NCI-H82 treated with DMSO at 0.1 percent for 48 hours (cell line): Measurements from ENCODE around the gene NIPA2.

Experiments
- DNase-seq: peaks from one replicate; lab custom pipeline; 2025; ENCODE audit not compliant: unreplicated experiment; lab: John Stamatoyannopoulos, UW

Gene NIPA2

DNA sequence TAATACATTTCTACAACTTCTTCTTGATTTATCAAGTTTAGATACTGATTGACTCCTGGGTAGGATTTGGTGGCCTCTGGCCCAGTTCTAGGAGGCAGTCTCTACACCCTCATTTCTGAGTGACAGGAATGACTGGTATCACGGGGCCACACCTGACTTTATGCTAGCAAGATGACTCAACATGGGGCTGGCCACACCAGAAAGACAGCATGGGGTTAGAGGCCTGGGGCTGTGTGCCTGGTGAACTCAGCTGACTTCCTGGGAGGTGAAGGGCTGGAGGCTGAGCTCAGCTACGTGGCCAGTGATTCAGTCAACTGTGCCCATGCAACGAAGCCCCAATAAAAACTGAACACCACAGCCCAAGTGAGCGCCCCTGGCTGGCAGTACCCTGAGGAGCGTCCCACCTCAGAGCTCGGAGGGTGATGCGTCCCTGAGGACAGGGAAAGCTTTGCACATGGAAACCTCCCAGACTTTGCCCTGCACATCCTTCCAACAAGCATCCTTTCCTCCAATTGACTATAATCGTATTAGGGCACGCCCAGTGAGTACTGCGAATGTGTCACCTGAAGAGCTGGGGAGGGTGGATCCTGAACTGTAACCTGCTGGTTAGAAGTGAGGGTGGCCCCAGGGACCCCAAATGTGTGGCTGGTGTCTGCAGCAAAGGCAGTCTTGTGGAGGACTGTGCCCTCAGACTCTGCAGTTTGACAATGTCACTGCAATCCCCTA lies 57.2 kb downstream of the NIPA2 start:
- no peak for DNase-seq

DNA sequence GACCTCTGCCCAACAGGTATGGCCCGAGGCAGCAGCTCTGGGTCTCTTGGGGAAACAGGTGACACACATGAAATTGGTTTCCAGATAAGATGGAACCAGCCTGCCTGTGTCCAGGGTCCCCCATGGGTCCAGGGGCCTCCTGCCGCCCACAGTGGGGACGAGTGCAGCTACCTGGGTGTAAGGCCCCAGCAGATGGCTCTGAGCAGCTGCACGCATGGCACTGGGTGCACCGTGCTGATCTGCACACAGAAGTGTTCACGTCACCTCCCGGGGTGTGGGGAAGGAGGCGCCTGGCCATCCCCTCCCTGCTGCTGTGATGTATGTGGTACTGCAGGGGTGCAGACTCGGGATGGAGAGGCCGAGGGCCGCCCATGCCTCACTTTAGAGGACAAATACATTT lies 63.6 kb downstream of the NIPA2 start:
- no peak for DNase-seq

DNA sequence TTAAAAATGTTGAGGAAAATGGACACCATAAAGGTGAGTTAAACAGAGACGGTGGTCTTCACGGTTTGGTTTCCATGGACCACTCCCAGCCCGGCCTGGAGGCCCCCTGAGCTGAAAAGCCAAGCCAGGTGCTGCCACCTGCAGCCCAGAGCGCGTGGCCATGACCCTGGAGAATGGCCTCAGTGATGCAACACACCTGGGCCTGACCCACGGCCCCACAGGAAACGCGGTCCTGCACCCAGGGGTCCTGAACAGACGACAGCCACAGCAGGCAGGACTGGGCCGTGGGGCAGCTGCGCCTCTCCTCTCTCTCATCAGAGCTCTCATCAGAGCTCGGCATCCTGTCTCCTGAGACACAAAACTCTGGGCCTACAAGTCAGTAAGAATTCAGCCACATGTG lies 64.1 kb downstream of the NIPA2 start:
- DNase-seq: no peak

DNA sequence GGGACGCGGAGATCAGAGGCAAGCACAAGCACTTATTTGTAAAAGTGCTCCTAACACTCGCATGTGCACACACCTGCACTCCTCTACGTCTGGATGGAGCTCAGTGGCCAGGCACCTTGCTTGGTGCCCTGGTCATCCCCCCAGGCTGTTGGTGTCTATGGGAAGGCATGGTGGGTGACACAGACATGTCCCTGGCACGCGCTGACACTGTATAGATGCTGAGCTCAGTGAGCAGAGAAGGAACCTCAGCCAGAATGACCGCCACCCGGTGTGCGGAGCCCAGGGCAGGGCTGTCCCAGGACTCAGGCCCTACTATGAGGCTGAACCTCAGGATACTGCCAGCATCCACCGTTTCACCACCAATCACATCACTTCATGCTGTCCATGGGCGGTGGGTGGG lies 64.5 kb downstream of the NIPA2 start:
- no peak for DNase-seq

DNA sequence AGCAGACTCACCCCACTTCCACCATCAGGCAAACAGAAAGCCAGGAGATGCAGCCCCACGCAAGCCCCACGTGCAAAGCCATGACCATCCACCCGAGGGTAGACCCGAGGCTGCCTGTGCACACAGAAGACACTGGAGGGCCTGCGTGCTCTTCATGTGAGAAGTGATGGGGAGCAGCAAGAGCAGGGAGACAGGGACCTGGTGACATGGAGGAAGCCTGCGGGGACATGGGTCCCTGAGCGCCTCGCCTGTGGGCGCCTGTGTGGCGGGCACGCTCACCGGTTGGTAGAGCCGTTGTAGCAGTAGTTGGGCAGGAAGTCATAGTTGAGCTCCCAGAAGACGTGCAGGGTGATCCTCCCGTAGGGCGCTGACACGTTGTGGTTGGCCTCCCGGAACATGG lies 65.0 kb downstream of the NIPA2 start:
- no peak for DNase-seq

DNA sequence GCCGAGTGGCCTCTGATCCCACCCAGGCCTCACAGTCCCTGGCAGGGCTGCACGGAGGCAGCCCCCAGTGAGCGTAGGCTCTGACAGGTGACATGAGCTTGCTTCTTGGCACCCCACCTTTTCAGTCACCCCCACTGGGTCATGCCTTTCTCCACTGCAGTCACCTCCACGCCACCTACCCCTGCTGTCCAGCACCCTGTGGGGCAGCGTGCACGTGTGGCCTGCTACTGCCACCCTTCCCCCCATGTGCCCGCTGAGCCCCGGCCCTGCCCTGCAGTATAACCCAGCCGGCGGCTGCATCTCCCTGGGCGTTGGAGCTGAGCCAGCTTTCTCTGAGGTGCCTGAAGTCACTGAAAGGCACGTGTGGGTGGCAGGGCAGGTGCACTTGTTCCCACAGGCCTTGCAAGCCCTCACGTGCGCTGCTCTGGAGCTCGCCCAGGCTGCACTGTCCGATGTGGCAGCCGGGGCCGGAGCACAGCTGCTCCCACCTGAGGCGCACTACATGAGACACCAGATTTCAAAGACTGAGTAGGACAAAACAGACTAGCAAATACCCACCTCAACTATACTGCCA lies 65.6 kb downstream of the NIPA2 start:
- no peak for DNase-seq

DNA sequence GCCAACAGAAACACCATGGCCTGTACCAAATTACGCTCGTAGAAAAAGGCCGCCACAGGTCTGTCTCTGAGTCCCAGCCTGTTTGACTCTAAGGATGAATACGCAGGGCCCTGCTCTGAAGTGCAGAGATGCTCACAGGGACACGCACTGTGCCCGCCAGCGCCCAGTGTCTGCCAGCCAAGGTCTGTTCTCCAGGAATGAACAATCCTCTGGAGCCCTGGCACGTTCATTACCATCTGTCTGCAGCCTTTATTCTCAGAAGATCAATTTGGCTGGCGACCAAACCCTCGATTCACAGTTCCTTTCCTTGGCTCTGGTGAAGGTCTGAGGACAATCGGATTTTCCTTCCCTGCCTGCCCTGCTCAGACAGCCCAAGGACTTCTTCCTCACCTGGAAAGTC lies 66.3 kb downstream of the NIPA2 start:
- no peak for DNase-seq

DNA sequence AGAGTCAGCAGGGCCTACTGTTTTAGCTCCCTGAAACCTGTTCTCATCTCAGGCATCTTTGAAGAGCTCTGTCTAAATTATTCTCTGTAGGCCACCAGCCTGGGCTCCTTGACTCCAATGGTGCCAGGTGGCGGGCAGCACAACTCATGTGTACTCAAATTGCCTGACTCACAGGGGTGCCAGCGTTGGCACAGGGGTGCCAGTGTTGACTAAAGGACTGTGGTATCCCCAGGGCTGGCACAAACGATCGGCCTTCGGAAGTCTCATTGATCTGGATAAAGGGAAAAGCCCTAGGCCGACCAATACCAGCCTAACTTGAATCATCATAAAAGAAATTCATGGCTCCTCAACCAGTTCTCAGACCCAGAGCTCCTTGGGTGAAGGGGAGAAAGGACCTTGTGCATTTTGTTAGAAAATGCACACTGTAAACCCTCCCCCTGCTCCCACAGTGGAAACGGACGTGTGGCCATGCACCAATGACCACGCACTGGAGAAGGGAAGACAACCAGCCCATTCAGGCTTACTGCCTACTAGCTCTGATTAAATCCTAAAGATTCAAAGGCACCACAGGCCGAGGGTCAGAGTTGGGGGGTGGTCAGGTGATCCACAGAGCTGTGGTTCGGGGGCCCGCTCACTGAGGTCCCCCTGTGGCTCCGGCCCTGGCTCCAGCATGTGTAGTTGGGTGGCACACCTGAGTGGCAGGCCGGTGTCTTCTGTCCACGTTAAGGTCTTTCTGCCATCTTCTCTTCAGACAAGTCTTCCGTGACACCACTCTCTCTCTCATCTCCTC lies 68.9 kb downstream of the NIPA2 start:
- DNase-seq: no peak

GRCh38 chr15:22908830-22909229 lies 70.4 kb downstream of the NIPA2 start:
- DNase-seq: no peak

DNA sequence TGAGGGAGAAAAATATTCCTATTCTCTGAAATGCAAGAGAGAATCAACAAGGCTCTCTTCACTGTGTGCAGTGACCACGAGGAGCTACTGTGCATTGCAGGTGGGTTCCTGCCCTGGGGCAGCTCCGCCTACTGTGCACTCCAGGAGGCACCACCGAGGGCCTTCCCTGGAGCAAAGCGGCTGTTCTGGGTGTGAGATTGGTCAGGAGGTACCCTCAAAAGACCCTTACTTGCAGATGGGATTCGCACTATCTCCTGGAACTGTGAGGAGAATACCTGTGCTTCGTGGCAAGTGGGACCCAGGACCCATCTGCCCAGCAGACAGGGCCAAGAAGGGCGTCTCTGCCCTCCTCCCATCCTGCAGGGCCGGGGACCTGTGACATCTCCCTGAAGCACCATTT lies 72.8 kb downstream of the NIPA2 start:
- no peak for DNase-seq

DNA sequence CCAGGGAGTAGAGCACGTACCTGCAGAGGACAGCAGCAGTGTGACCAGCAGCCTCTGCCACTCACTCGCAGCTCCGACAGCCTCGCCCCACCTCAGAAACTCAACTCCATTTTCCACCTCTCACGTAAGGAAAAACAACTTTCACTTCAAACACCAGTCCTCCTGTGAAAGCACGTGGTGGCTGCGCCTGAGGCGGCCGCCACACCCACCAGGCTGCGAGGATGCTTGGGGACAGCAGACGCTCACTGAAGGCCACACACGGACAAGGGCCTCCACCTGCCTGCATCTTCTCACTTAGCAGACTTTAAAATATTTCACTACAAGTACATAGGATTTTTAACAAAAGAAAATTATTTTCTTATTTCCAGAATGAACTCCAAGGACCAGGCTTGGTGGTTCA lies 73.8 kb downstream of the NIPA2 start:
- no peak for DNase-seq

GRCh38 chr15:22913646-22914380 lies 75.3 kb downstream of the NIPA2 start:
- DNase-seq: no peak

- no peak for DNase-seq
These were observed 77.5 kb downstream of the NIPA2 start for GRCh38 chr15:22915866-22916515.

- no peak for DNase-seq
These were observed 78.3 kb downstream of the NIPA2 start for GRCh38 chr15:22916606-22917350.

GRCh38 chr15:22917556-22917955 lies 79.1 kb downstream of the NIPA2 start:
- DNase-seq: no peak
